ENCODE data around the gene PPP2R3A. TPM values are rescaled to one million over a fixed set of nuclear protein-coding genes. Genes with fewer than 3 reads are reported as not detected.
"Not testable (repeated sequence)": the region's sequence is repeated elsewhere in the genome, so short reads cannot be mapped to it uniquely, and the experiment has no call there.

Gene PPP2R3A
- total RNA-seq, 2 donors from 2014 or later = 0.11 to 0.24 TPM

DNA sequence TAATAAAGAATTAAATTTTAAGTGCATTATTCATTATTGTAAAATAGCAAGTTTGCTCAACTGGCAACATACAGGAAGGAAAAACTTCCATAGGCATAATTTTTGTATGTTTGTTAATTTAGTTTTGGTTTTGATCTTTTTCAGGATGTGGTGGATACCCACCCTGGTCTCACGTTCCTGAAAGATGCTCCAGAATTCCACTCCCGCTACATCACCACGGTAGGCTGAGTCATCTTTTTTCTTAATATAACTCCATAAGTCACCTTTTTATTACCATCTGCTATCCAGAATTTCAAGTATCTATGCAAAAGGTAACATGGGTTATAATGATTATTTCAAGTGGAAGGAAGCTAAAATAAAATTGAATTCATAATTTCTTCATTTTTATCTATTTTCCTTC, 104.8 kb downstream of the PPP2R3A start:
- no peak for ATAC-seq
- no peaks in the 10 kb centered on the region for H3K9me3 Mint-ChIP-seq

DNA sequence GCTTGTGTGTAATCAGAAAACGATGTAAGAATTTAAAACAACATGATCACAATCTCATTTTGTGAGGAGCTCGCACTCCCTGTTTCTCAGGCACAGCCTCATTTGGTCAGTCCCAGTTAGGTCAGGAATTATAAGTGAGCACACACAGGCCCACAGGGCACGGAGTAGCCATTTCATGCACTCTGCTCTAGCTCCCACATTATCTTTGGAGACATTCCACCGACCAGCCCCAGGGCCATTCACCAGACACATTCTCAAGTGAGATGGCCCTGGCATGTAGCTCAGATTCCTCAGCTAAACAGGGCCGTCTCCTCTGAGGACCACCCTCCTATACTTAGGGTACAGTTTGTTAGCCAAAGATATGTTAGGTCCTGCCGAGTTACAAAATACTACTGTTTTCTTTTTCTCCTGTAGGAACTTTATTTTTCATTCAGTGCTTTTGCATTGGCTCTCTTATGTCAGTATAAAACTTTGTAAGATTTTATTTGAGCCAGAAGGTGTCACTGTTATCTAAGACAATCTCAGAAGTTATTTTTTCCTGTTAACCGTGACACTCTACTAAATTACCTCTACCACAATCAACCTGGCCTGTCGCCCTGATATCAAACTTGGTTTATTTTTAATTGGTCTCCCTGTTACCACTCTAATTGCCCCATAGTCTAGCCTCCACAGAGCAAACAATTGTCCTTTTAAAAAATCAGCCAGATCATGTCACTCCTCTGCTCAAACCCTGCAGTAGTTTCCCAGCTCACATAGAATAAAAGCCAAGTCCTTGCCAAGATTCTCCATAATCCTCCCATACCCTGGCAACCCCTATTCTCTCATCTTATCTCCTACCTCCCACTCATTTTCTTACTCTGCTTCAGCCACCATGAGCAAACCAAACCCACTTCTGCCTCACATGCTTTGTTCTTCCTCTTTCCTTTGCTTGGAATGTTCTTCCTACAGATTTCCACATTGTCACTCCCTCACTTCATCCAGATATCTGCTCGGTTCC, 105.7 kb downstream of the PPP2R3A start:
- peak in 1 of 2 donors; percentile 53 for ATAC-seq
- DNase-seq (ENCODE audit: low spot score) = no peak
- Mint-ChIP-seq H3K27ac (no peak overlapping the region), H3K27me3 (peaks cover 3 to 7% of the 10 kb centered on the region in 2 donors), H3K36me3 (no peaks in the 10 kb centered on the region), H3K9me3 (no peaks in the 10 kb centered on the region), H3K4me1 (ENCODE audit: low read depth in 2 of 2) (peaks cover 2 to 10% of the 10 kb centered on the region in 2 donors), H3K4me3 (no peak overlapping the region)

More for the DNA sequence above, 104.8 kb downstream of the PPP2R3A start:
- Mint-ChIP-seq H3K36me3 (no peaks in the 10 kb centered on the region), H3K4me1 (ENCODE audit: low read depth in 2 of 2) (peaks cover 1 to 8% of the 10 kb centered on the region in 2 donors), H3K4me3 (no peak overlapping the region), H3K27ac (no peak overlapping the region), H3K27me3 (peaks cover 3 to 7% of the 10 kb centered on the region in 2 donors)
- DNase-seq (ENCODE audit: low spot score) = no peak

DNA sequence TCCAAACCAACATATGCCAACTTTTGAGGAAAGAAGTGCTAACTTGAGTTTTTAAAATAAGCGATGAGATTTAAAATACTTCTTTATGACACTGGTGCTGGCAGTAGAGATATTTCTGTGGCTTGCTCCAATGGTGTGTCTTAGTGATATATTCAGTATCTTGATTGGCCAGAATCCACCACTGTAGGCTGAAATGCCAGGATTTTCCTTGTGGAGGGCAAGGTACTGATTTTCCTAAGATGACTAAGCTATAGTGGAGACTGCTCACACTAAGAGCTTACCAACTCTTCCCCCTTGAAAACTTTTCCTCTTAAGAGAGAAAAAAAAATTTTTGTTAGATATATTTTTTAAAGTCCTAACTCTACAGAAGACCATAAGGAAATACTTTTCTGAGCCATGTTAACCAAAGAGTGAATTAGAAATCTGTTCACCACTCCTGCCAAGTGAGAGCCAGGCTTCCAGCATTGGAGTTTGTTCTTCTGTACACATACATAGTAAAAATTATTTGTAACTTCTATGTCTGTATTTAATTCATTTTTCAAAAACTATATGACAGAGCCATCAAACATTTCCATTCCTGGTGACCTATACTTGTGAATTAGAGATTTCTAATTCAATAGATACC, 109.1 kb downstream of the PPP2R3A start:
- no peaks in the 10 kb centered on the region for H3K36me3 Mint-ChIP-seq
- no peak overlapping the region for H3K4me3 Mint-ChIP-seq
- peaks cover 0 to 7% of the 10 kb centered on the region in 2 donors for H3K27me3 Mint-ChIP-seq
- DNase-seq (ENCODE audit: low spot score) (no peak), ATAC-seq (no peak)
- H3K4me1 Mint-ChIP-seq (ENCODE audit: low read depth in 2 of 2) = peaks cover 2 to 10% of the 10 kb centered on the region in 2 donors
- no peaks in the 10 kb centered on the region for H3K9me3 Mint-ChIP-seq
- no peak overlapping the region for H3K27ac Mint-ChIP-seq

DNA sequence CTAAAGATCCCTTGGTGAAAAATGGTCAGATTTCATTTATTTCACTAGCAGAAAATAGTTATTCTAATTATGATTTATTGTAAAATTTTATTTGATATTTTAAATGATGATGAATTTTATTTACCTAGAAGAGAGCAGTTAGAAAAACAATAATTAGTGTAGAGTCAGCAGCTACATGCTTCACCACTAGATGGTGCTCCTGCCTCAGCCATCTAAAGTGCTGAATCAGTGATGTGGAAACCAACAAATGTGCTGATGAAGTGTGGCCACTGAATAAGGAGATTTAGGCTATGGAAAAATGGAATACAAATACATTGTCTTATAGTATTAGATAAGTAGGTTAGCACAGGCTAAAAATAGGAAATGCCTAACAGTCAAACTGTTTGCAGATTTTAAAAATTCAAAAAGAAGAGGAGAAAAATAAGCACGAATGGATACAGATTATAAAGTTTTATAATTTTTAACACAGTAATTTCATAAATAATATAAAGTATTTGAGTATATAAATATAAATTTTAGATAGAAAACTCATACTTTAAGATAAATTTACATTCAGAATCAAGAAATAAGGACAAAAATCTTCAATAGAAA, 109.8 kb downstream of the PPP2R3A start:
- H3K4me3 Mint-ChIP-seq = no peak overlapping the region
- no peaks in the 10 kb centered on the region for H3K9me3 Mint-ChIP-seq
- peak overlapping the region in 1 of 2 donors; percentile 28 for H3K27ac Mint-ChIP-seq
- peaks cover 0 to 7% of the 10 kb centered on the region in 2 donors for H3K27me3 Mint-ChIP-seq
- no peaks in the 10 kb centered on the region for H3K36me3 Mint-ChIP-seq
- peaks cover 2 to 10% of the 10 kb centered on the region in 2 donors for H3K4me1 Mint-ChIP-seq (ENCODE audit: low read depth in 2 of 2)
- ATAC-seq = peak; percentile 62 to 81
- DNase-seq (ENCODE audit: low spot score) = peak; percentile 72

DNA sequence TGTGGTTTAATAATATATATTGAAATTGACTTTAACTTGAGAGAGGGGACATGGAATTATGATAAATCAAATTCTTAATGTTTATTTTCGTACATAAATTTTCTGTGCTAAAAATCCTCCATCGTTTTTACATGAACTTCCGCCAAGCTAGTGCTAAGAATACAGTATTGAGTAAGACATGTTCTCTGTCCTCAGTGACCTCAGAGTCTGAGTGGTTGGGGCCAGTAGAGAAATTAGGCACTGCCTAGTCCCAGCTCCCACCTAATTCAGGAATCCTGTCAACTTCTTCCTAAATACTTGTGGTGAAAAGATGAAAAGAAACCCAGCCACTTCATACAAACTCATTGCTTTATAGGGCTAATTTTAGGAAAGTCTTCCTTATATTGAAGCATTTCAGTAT, 110.3 kb downstream of the PPP2R3A start:
- no peaks in the 10 kb centered on the region for H3K9me3 Mint-ChIP-seq
- peaks cover 2 to 10% of the 10 kb centered on the region in 2 donors for H3K4me1 Mint-ChIP-seq (ENCODE audit: low read depth in 2 of 2)
- no peak overlapping the region for H3K4me3 Mint-ChIP-seq
- H3K27me3 Mint-ChIP-seq = peaks cover 0 to 7% of the 10 kb centered on the region in 2 donors
- ATAC-seq = no peak
- no peak overlapping the region for H3K27ac Mint-ChIP-seq
- H3K36me3 Mint-ChIP-seq = no peaks in the 10 kb centered on the region
- DNase-seq (ENCODE audit: low spot score) = no peak

DNA sequence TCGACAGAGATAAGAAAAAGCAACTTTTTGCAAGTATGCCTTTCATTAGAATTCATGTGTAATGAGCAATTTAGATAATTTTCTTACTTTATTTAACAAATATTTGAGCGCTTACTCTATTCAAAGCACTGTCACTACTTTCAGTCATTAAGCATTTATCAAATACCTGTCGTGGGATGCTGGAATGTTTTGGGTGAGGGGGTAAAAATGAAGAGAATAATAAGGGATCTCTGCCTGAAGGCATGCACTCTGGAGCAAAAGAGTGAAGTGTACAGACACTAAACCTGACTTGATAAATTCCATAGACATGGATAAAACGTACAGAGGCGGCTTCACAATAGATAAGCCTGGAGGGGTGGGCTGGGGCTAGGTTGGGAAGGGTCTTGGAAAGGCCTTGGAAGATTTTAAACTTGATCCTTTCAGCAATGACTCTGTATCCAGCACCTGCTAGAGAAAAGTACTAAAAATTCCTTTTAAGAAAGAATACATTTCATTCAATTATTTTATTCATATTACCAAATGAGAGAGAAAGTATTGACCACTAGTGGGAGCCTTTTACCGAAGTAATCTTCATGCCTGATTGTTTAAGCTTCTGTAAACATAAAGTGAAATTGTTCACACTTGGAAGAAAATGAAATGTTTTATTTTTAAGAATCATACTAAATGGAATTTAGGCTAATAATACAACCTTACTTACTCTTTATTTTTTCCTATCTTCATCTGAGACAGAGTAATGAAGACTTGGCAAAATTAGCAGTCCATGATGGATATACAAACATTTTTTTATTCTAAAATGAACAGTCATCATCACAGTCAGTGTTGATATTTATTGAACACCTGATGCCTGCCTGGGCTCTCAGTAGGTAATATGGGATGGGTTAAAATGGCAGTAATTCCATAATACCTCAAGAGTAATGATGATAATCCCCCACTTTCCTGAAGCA, 113.2 kb downstream of the PPP2R3A start:
- DNase-seq (ENCODE audit: low spot score) (no peak), ATAC-seq (no peak)
- Mint-ChIP-seq H3K9me3 (no peaks in the 10 kb centered on the region), H3K27ac (peak overlapping the region in 1 of 2 donors; percentile 78), H3K4me1 (ENCODE audit: low read depth in 2 of 2) (peaks cover 2 to 4% of the 10 kb centered on the region in 2 donors), H3K27me3 (no peaks in the 10 kb centered on the region), H3K36me3 (no peaks in the 10 kb centered on the region), H3K4me3 (no peak overlapping the region)

DNA sequence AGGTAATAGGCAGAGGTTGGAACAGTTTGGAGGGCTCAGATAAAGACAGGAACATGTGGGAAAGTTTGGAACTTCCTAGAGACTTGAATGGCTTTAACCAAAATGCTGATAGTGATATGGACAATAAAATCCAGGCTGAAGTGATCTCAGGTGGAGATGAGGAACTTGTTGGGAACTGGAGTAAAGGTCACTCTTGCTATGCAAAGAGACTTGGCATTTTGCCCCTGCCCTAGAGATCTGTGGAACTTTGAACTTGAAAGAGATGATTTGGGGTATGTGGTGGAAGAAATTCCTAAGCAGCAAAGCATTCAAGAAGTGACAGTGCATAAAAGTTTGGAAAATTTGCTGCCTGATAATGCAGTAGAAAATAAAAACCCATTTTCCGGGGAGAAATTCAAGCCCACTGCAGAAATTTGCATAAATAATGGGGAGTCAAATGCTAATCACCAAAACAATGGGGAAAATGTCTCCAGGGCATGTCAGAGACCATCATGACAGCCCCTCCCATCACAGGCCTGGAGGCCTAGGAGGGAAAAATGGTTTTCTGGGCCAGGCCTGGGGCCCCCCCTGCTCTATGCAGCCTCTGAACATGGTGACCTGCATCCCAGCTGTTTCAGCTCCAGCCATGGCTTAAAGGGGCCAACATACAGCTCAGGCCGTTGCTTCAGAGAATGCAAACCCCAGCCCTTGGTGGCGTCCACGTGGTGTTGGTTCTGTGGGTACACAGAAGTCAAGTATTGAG, 118.3 kb downstream of the PPP2R3A start:
- not testable (repeated sequence) for H3K4me1 Mint-ChIP-seq (ENCODE audit: low read depth in 2 of 2); H3K36me3 Mint-ChIP-seq; H3K27ac Mint-ChIP-seq; H3K4me3 Mint-ChIP-seq; H3K9me3 Mint-ChIP-seq; DNase-seq (ENCODE audit: low spot score); H3K27me3 Mint-ChIP-seq; ATAC-seq

GRCh38 chr3:136085067-136085466, 119.5 kb downstream of the PPP2R3A start:
- H3K4me1 Mint-ChIP-seq (ENCODE audit: low read depth in 2 of 2); H3K4me3 Mint-ChIP-seq; H3K9me3 Mint-ChIP-seq; H3K27me3 Mint-ChIP-seq; H3K27ac Mint-ChIP-seq; DNase-seq (ENCODE audit: low spot score); H3K36me3 Mint-ChIP-seq; ATAC-seq: not testable (repeated sequence)

DNA sequence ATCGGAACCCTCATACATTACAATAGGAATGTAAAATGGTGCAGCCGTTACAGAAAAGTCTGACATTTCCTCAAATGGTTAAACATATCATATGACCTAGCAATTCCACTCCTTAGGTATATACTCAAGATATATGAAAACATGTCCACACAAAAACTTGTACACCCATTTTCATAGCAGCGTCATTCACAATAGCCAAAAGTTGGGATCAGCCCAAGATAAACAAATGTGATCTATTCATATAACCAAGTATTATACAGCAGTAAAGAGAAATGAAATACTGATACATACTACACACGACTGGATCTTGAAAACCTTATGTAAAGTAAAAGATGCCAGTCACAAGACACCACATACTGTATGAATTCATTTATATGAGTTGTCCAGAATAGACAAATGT, 128.2 kb downstream of the PPP2R3A start:
- no peak overlapping the region for H3K4me3 Mint-ChIP-seq
- ATAC-seq = no peak

DNA sequence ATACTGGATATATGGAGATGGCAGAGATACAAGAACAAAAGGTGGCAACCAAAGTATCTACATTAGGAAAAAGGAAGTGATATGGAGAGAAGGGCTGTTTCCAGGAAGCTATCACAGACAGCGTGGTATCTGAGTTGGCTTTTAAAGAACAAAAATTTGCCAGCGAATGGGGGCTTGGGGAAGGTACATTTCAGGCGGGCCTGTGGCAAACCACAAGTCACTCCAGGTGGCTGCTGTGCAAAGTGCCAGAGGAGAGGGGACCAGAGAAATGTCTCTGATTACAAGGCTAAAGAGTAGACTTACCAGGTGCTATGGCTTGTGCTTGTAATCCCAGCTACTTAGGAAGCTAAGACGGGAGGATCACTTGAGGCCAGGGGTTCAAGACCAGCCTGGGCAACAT, 139.5 kb downstream of the PPP2R3A start:
- H3K27me3 Mint-ChIP-seq = no peaks in the 10 kb centered on the region
- H3K9me3 Mint-ChIP-seq = no peaks in the 10 kb centered on the region
- no peak for DNase-seq (ENCODE audit: low spot score)
- H3K36me3 Mint-ChIP-seq = no peaks in the 10 kb centered on the region
- H3K4me1 Mint-ChIP-seq (ENCODE audit: low read depth in 2 of 2) = peaks cover 14 to 15% of the 10 kb centered on the region in 2 donors
- H3K27ac Mint-ChIP-seq = no peak overlapping the region
- no peak overlapping the region for H3K4me3 Mint-ChIP-seq
- no peak for ATAC-seq

More for the DNA sequence above, 128.2 kb downstream of the PPP2R3A start:
- Mint-ChIP-seq H3K4me1 (ENCODE audit: low read depth in 2 of 2) (peaks cover 0 to 1% of the 10 kb centered on the region in 2 donors), H3K9me3 (no peaks in the 10 kb centered on the region), H3K27me3 (peaks cover 0 to 8% of the 10 kb centered on the region in 2 donors), H3K36me3 (no peaks in the 10 kb centered on the region), H3K27ac (no peak overlapping the region)
- DNase-seq (ENCODE audit: low spot score) = no peak

DNA sequence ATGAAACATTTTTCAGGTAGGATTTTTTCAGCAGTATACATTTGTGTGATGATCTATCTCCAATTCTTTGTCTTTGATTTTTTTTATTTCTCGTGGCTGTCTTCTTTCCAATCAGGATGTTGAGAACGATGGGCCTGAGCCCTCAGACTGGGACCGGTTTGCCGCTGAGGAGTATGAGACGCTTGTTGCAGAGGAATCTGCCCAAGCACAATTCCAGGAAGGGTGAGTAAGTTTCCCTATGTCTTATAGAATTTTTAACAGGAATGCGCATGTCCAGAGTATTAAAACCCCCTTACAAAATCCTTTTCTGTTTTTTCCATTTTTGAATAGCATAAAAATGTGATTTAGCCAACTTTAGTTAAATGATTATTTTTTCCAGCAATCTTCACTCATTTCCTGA, 140.6 kb downstream of the PPP2R3A start:
- Mint-ChIP-seq H3K4me3 (no peak overlapping the region), H3K4me1 (ENCODE audit: low read depth in 2 of 2) (peaks cover 15 to 17% of the 10 kb centered on the region in 2 donors), H3K36me3 (no peaks in the 10 kb centered on the region), H3K27ac (no peak overlapping the region), H3K27me3 (no peaks in the 10 kb centered on the region), H3K9me3 (no peaks in the 10 kb centered on the region)
- ATAC-seq (no peak), DNase-seq (ENCODE audit: low spot score) (no peak)

DNA sequence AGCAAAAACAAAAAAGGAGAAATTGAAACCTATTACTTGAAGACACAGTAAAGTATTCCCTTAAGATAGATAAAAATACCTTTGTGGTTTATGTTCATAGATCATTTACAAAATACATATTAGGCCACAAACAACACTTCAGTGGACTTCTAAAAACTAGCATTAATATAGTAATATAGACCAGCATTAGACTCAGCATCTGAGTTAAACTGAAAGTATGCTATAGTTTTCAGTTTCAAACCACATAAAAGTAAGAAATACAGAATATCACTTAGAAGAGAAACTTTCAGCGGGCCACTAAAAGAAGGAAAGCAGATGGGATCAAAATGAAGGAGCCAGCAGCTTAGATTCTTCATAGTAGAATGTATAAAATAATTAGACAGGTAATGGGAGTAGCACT, 144.0 kb downstream of the PPP2R3A start:
- H3K36me3 Mint-ChIP-seq = no peaks in the 10 kb centered on the region
- H3K9me3 Mint-ChIP-seq = no peaks in the 10 kb centered on the region
- peak overlapping the region in 1 of 2 donors; percentile 74 for H3K27ac Mint-ChIP-seq
- peaks cover 15 to 17% of the 10 kb centered on the region in 2 donors for H3K4me1 Mint-ChIP-seq (ENCODE audit: low read depth in 2 of 2)
- no peak overlapping the region for H3K4me3 Mint-ChIP-seq
- no peaks in the 10 kb centered on the region for H3K27me3 Mint-ChIP-seq
- DNase-seq (ENCODE audit: low spot score) (no peak), ATAC-seq (peak in 1 of 2 donors; percentile 72)
